K562 (cell line): ENCODE results near the gene MAP2K6. TPM values are rescaled to one million over a fixed set of nuclear protein-coding genes. Genes with fewer than 3 reads are reported as not detected.
A peak's percentile ranks its signal among the peaks of the same experiment; 100 is the strongest.

Experiments used
- ATAC-seq: fragments of 200-7000 bp; cut with Tn5 transposase; 3 replicates; pipeline ENCODE4 v1.9.1; 2020; ENCODE audit warnings: moderate library complexity
- BruUV-seq: library from RNA; stranded (reverse); fragments of 400-500 nt; replicated peaks from 2 replicates; lab custom pipeline; 2021; lab: Mats Ljungman, UMichigan
- CTCF ChIA-PET: fragments of 300-600 bp; formaldehyde crosslinking; extraction: SDS; loops from one replicate; lab custom pipeline; 2021; ENCODE audit warnings: low intra/inter-chr PET ratio; lab: Yijun Ruan, JAX
- POLR2A ChIA-PET: fragments of 300-600, 350-650 bp; sonication (Branson Sonifier 250); formaldehyde crosslinking; extraction: SDS; loops from one replicate; lab custom pipeline; 2021; ENCODE audit warnings: antibody characterized with exemption, inconsistent platforms; lab: Yijun Ruan, JAX
- DNase-seq, 4 experiments: peaks; one replicate each; pipeline versions ENCODE4 v3.0.0 to v3.0.0-alpha.2; 2011 to 2018; ENCODE audit warnings: low spot score in 3 of 4, mixed read lengths in 3 of 4; ENCODE audit errors: extremely low read depth in 1 of 4
- FAIRE-seq: peaks from 2 replicates; lab custom pipeline; 2011; peaks lifted over from hg19 to GRCh38; lab: Jason Lieb, UNC
- H2AFZ ChIP-seq: 2 replicates; pipeline ENCODE4 v1.6.0; 2011; ENCODE audit warnings: low read depth, low read length, control low read depth, inconsistent platforms
- H3K27ac ChIP-seq: fragments of 200-600 bp; 3 replicates; pipeline ENCODE4 v1.8.0; 2011; ENCODE audit warnings: low read depth, mild to moderate bottlenecking, control low read depth, inconsistent platforms, low read length, moderate library complexity, mixed read lengths; ENCODE audit errors: extremely low read depth
- H3K27me3 ChIP-seq, 2 experiments: fragments of 300-600 bp in 1 of 2; 2 replicates in 1 of 2; 3 replicates in 1 of 2; pipeline versions ENCODE4 v1.6.0 to v1.8.0; 2011; ENCODE audit warnings: inconsistent platforms in 2 of 2, low read length in 2 of 2, mild to moderate bottlenecking in 1 of 2, mixed read lengths in 1 of 2, moderate library complexity in 1 of 2; ENCODE audit not compliant: control insufficient read depth in 2 of 2, insufficient read depth in 2 of 2
- H3K36me3 ChIP-seq: fragments of 300-600 bp; 3 replicates; pipeline ENCODE4 v1.8.0; 2011; ENCODE audit warnings: mild to moderate bottlenecking, low read length, inconsistent platforms; ENCODE audit not compliant: control insufficient read depth, insufficient read depth
- H3K4me1 ChIP-seq, 2 experiments: fragments of 200-600 bp in 1 of 2; replicated peaks in 1 of 2; 2 replicates in 1 of 2; 3 replicates in 1 of 2; pipeline versions ENCODE4 v1.5.1 to v1.8.0; 2011; ENCODE audit warnings: inconsistent platforms in 2 of 2, low read length in 2 of 2, mild to moderate bottlenecking in 1 of 2, mixed read lengths in 1 of 2, moderate library complexity in 1 of 2; ENCODE audit not compliant: control insufficient read depth in 2 of 2, insufficient read depth in 2 of 2
- H3K4me2 ChIP-seq: 2 replicates; pipeline ENCODE4 v1.6.1; 2011; ENCODE audit warnings: low read length, control low read depth, inconsistent platforms, mixed read lengths; ENCODE audit not compliant: insufficient read depth
- H3K4me3 ChIP-seq: fragments of 200-600 bp; sonication (generic), shearing (Covaris generic); 2 replicates; pipeline ENCODE4 v1.5.1; 2016; ENCODE audit warnings: control low read depth, inconsistent platforms
- H3K79me2 ChIP-seq: fragments of 200-600 bp; 3 replicates; pipeline ENCODE4 v1.8.0; 2011; ENCODE audit warnings: low read length, inconsistent platforms; ENCODE audit not compliant: control insufficient read depth, insufficient read depth
- H3K9ac ChIP-seq, 2 experiments: 2 replicates each; pipeline versions ENCODE4 v1.6.0 to v1.6.1; 2011; ENCODE audit warnings: low read depth in 2 of 2, low read length in 2 of 2, control low read depth in 1 of 2, inconsistent platforms in 1 of 2, mild to moderate bottlenecking in 1 of 2, mixed read lengths in 1 of 2; ENCODE audit not compliant: insufficient read depth in 1 of 2
- H3K9me1 ChIP-seq: one replicate; pipeline ENCODE4 v1.6.0; 2011; ENCODE audit warnings: inconsistent platforms, mild to moderate bottlenecking, low read length, moderate library complexity; ENCODE audit not compliant: control insufficient read depth, insufficient read depth
- H3K9me3 ChIP-seq: replicated peaks from 2 replicates; pipeline ENCODE4 v1.5.1; 2011; ENCODE audit warnings: low read depth, low read length, inconsistent platforms; ENCODE audit not compliant: control insufficient read depth, insufficient read depth
- H4K20me1 ChIP-seq: replicated peaks from 2 replicates; pipeline ENCODE4 v1.6.1; 2011; ENCODE audit warnings: low read length, inconsistent platforms, mixed read lengths; ENCODE audit not compliant: control insufficient read depth, insufficient read depth
- CEBPB ChIP-seq: fragments of 450-650 bp; IDR thresholded peaks from 2 replicates; pipeline ENCODE4 v1.6.1; 2016; ENCODE audit warnings: missing genetic modification characterization, missing compliant biosample characterization
- CHD1 ChIP-seq: fragments of 200-600 bp; sonication (generic); IDR thresholded peaks from one replicate; pipeline ENCODE4 v1.6.1; 2012; ENCODE audit warnings: mild to moderate bottlenecking, moderate library complexity, low read length, inconsistent platforms
- CHD4 ChIP-seq: fragments of 200-600 bp; sonication (generic); IDR thresholded peaks from 3 replicates; pipeline ENCODE4 v1.6.1; 2012; ENCODE audit warnings: low read depth, mild to moderate bottlenecking, mixed read lengths, low read length, inconsistent platforms; ENCODE audit not compliant: insufficient read depth, insufficient replicate concordance, poor library complexity, severe bottlenecking
- POLR3G ChIP-seq: IDR thresholded peaks from 2 replicates; pipeline ENCODE4 v1.6.1; 2011; ENCODE audit not compliant: insufficient read length, insufficient replicate concordance; ENCODE audit errors: extremely low read depth
- RNF2 ChIP-seq: sonication (generic); IDR thresholded peaks from 2 replicates; pipeline ENCODE4 v1.6.1; 2016
- ZEB2 ChIP-seq: fragments of 450-650 bp; IDR thresholded peaks from 2 replicates; pipeline ENCODE4 v1.6.1; 2016
- WGBS: fragments of 100-300 bp; shearing (Covaris generic); methylation state at CpG from one replicate; pipeline ENCODE4 v1.1.6; 2016; ENCODE audit warnings: low coverage, mixed read lengths; ENCODE audit not compliant: insufficient coverage; ENCODE audit errors: missing lambda C conversion rate; 5-methylcytosine and 5-hydroxymethylcytosine counted together
- in situ Hi-C: fragments of 300-500 bp; cut with MboI; formaldehyde crosslinking; loops from 4 replicates; pipeline ENCODE4 v1.15.0; 2018; ENCODE audit warnings: inconsistent platforms, mixed read lengths
- intact Hi-C: fragments of 100-400 bp; cut with micrococcal nuclease; formaldehyde crosslinking; loops from 2 replicates; pipeline ENCODE4 v1.14.2; 2022
- polyA plus RNA-seq, 8 experiments: library from polyadenylated mRNA; depleted of rRNA in 4 of 8; stranded (reverse) in 5 of 8; unstranded in 3 of 8; fragments of >200 nt; fragmentation: Nextera tagmentation in 2 of 8; fragmentation: Illumina TruSeq in 1 of 8; extraction: Ambion mirVana in 2 of 8; extraction: Trizol in 1 of 8; gene quantifications; 2 replicates each; pipeline versions ENCODE4 v1.2.1 to v1.2.3, GENCODE V29; 2011 to 2014; ENCODE audit warnings: inconsistent platforms in 1 of 8, missing spikeins in 1 of 8
- total RNA-seq, 7 experiments: library from RNA; depleted of rRNA in 6 of 7; stranded (reverse); fragments of >200 nt in 6 of 7; fragmentation: Illumina TruSeq in 2 of 7; extraction: Trizol in 2 of 7; gene quantifications; 2 replicates each; pipeline versions ENCODE4 v1.2.1 to v1.2.3, GENCODE V29; 2011 to 2021; ENCODE audit warnings: low replicate concordance in 1 of 7
- TF ChIP-seq, protein P1 (sequence below): fragments of 250-450 bp; sonication (Bioruptor Pico); IDR thresholded peaks from 2 replicates; pipeline ENCODE4 v1.4.0; 2020; ENCODE audit warnings: mild to moderate bottlenecking

MAP2K6 gene
- total and polyA plus RNA-seq, 9 of the 15 experiments (the other 6 are each of a cell fraction or from before 2014, with no cell fraction given), result 0.07 to 0.13 TPM; not detected in 7

DNA sequence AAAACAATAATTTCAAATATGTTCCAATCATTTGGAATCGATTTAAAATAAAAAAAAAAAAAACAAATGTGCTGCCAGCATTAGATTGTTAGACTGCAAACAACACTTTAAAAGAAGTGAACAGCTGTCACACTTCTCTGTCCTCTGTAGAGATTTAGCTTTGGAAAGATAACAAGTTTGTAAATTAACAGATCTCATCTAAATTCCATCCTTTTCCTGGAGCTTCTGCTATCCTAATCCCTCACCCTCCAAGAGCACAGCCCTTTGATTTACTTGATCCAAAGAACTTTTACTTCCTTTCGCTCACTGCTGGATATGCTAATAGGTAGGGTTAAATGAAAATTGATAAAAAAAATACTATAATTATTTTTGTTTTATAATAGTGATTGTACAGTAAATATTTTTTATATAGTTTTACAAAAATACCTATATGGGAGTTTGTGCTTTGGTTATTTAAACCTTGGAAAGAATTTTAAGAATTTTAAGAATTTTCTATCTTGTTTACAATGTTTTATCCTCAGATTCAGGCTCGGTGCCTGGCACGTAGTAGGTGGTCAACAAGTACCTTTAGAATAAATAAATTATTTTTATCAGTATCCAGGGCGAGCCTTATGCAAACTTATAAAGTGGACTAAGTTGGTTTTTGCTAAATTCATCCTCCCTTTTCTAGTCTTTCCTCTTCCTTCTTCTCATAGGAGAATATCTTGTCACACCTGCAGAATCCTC, 21.6 kb downstream of the MAP2K6 start (continued):
- TF ChIP-seq, protein P1, sequence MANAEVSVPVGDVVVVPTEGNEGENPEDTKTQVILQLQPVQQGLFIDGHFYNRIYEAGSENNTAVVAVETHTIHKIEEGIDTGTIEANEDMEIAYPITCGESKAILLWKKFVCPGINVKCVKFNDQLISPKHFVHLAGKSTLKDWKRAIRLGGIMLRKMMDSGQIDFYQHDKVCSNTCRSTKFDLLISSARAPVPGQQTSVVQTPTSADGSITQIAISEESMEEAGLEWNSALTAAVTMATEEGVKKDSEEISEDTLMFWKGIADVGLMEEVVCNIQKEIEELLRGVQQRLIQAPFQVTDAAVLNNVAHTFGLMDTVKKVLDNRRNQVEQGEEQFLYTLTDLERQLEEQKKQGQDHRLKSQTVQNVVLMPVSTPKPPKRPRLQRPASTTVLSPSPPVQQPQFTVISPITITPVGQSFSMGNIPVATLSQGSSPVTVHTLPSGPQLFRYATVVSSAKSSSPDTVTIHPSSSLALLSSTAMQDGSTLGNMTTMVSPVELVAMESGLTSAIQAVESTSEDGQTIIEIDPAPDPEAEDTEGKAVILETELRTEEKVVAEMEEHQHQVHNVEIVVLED (CRISPR knock-in tag), result no peak
- TF ChIP-seq, all 486 proteins: peak for 0

DNA sequence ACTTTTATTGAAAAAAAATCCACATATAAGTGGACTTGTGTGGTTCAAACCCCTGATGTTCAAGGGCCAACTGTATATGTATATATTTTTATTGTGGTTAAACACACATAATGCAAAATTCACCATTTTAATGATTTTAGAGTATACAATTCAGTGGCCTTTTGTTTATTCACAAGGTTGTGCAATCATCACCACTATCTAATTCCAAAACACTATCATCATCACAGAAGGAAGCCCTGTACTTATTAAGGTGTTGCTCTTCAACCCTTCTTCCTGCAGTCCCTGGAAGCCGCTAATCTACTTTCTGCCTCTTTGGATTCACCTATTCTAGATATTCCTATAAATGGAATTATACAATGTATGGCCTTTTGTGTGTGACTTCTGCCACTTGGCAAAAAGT, 23.0 kb downstream of the MAP2K6 start:
- 0% methylated on average over 1 of the region's 1 CpG for WGBS
- in situ Hi-C loops, result no loop called here
- Histone ChIP-seq H4K20me1 (no peaks in the 10 kb centered on the region), H3K36me3 (no peaks in the 10 kb centered on the region), H3K4me1 (no peaks in the 10 kb centered on the region), H2AFZ (no peak overlapping the region)
- FAIRE-seq, result no peak
- POLR2A ChIA-PET, result no interaction called here
- TF ChIP-seq CHD4 (no peak), RNF2 (no peak), POLR3G (no peak), ZEB2 (no peak), CEBPB (tag) (0 out of 2 replicates have a peak, but pooled peaks have one; percentile 15), CHD1 (no peak)
- TF ChIP-seq, all 486 proteins: peak for 1
- no TSS peak for BruUV-seq
- Histone ChIP-seq H3K9me1 (no peaks in the 10 kb centered on the region), H3K4me3 (no peak overlapping the region), H3K9ac (no peak overlapping the region), H3K4me2 (no peak overlapping the region), H3K27ac (no peak overlapping the region), H3K27me3 (no peaks in the 10 kb centered on the region), H3K9me3 (no peaks in the 10 kb centered on the region), H3K79me2 (no peaks in the 10 kb centered on the region)
- no peak for DNase-seq
- CTCF ChIA-PET, result no interaction called here
- intact Hi-C loops, result no loop called here
- ATAC-seq, result no peak
